GM18858 (cell line): ENCODE measurements around the gene MOSMO.

ENCODE experiments used
- ATAC-seq: cut with Tn5 transposase; IDR thresholded peaks from one replicate; pipeline ENCODE4 v1.9.1; 2021; ENCODE audit not compliant: unreplicated experiment

MOSMO gene

DNA sequence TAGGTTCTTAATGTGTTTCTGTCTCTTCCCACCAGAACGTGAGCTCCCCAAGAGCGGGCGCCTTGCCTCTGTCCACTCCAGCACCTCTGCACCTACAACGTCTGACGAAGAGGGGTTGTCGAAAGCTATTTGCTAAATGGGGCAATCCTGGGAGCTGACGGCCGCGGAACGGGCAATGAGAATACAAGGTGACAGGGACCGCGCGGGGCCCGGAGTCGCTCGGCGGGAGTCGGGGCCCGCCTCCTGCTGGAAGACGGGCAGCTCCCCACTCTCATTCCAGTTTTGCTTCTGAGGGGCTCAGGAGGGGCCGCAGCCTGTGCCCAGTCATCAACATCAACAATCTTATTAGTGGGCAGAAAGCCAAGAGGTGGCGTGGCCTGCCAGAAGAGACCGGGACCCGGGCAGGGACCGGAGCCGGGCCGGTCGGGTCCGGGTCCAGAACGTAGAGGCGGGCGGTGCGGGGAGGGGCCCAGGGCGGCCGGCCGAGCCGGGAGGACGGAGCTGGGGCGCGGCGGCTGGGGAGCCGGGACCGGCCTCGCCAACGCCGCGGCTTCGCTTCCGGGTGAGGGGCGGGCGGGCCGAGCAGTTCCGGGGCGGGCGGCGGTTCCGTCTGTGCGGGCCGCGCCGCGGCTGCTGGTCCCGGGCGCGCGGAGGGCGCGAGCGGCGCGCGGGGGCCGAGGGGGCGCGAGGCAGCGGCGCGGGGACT, at the start of gene MOSMO:
Gene MOSMO (plus strand): TSS at position 603 of the 706 bp plus-strand sequence. CDS start 191 bp downstream, outside the sequence.
- ATAC-seq, result no peak

DNA sequence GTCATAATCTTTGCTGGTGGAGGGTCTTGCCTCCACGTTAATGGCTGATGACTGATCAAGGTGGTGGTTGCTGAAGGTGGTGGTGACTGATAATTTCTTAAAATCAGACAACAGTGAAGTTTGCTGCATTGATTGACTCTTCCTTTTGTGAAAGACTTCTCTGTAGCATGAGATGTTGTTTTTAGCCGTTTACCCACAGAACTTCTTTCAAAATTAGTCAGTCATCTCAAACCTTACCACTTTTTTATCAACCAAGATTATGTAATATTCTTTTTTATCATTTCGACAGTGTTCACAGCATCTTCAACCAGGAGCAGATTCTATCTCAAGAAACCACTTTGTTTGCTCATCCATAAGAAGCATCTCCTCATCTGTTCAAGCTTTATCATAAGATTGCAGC, 48.9 kb upstream of the MOSMO start:
- no peak for ATAC-seq

DNA sequence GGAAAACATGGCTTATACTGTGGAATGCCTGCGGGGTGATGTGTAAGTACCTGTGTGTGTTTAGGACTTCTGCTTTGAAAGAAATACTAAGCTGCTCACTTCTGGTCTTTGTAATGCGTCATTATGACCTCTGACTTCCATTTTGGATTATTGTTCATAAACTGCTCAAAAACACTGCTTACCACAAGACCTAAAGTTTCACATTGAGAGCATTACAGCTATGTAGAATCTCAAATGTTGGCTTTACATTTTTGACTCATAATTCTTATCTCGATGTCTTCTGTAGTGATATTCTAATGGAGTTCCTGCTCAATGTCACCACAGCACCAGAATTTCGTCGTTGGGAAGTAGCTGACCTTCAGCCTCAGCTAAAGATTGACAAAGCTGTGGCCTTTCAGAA, 45.4 kb upstream of the MOSMO start:
- no peak for ATAC-seq

DNA sequence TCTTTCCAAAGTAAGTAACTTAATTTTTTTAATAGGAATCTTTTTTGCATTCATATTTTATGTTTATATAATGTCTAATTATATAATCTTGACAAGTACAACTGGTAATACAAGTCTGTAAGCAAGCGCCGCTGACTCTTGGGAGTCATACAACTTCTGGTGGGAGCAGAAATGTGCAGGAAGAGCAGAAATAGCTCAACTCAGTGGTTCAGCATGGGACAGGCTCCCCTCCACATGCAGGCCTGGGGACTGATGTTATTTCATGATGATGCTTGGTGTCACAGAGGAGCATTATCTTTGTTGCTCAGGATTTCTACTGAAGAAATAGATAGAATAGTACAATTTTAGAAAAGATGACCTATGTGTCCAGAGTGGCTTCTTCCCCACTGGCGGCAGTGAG, 44.0 kb upstream of the MOSMO start:
- no peak for ATAC-seq

DNA sequence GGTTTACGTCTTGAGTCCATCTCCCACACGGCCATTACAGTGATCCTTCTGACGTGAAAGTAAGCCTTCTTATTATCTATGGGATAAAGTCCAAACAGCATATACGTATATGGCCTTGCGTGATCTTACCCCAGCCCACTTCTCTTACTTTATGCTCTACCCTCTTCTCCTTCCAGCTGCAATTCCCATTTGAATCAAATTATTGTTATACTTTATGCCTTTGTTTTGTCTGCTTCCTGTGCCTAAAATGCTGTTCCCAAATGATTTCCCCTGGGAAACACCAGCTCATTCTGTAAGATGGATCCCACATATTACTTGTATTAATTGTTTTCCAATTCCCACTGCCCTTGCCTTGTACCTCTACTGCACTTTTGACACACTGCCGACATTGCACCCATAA, 43.6 kb upstream of the MOSMO start:
- no peak for ATAC-seq

DNA sequence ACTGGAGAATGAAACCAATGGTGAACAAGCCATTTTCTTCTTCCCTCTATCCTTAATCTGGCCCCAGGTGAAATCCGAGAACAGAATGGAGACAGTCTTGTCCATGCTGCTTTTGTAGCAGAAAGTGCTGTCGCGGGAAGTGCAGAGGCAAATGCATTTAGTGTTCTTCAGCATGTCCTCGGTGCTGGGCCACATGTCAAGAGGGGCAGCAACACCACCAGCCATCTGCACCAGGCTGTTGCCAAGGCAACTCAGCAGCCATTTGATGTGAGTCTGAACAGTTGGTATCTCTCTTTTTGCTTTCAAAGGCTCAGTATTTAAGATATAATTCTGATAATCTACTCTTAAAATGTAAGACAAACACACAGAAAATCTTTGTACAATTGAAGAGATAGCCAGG, 36.1 kb upstream of the MOSMO start:
- no peak for ATAC-seq

DNA sequence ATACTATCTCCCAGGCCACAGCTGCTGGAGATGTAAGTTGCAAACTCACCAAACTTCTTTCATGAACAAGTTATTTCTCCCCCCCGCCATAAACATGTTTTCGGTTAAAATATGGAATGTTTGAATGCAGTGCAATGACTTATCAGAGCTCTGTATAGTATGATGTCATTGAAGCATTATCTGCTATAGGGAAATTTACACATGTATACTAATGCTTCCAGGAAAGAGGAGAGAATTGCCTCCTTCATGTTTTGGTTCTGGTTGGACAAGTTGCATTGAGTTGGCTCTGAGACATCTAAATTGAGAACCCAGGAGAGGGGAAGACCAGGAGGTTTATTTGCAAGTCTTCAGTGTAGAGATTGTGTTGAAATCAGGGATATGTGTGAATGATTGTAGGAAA, 34.0 kb upstream of the MOSMO start:
- ATAC-seq, result no peak

DNA sequence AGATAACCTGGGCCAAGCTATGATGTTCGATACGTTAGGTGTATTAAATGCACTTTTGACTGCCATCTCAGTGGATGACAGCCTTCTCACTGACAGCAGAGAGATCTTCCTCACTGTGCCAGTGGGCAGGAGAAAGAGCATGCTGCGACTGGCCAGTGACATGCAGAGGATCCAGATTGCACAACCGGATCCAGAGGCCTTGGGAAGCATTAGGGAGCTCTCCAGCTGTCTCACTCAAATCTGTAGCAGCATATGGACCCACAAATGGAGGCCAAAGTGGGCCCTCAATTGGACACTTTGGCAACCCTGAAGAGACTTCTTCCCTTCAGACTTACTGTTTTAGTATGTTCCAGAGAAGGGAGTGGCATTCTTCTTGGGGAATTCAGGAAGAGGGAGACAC, 27.9 kb upstream of the MOSMO start:
- ATAC-seq, result no peak

DNA sequence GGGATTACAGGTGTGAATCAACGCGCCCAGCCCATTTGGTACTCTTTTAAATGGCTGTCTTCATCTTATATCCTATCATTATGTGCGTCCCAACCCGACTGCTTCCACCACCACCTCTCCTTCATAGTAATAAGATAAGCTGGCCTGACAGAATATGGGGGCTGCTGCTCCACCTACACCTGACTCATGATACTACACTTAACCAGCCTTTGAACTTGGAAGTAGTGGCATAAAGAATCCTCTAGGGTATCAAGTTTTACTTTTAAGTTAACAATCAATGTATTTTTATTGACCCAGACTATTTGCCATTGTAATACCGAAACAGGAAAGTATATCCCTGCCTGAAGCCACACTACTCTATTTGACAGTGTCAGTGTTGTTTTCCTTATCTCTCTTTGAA, 25.8 kb upstream of the MOSMO start:
- no peak for ATAC-seq

DNA sequence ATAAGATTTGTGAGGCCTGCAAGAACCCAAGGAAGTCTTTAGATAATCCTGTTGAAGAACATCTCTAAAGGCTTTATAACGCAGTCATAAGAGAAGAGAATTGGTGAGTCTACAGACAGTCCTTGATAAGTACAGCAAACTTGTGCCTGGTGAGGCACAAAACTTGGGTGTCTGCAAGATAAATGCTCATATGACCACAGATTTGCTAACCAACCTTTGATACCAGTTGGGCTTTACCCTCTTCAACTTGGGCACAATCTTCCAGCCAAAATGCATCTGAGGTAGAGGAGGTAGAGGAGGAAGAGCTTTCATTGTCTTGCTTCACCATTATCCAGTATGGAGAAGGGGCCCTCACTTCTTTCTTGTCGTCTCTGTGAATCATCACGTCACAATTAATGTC, 23.8 kb upstream of the MOSMO start:
- ATAC-seq, result no peak

DNA sequence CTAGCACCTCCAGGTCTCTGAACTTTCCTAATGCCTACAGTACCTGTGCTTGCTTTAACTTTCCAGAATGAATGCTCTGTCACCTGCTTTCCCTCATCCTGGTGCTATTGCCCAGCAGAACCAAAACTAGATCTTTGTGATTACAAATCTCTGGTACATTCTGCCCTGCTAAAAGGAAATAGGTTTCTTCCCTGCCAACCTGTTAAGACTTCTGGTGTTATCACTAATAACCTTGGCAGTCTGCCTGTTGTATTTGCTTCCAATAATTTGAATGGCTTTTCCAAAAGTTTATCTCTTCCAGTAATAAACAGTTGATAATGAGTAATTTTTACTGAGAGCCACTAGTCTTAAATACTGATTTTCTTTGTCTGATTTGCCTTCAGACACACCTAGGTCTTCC, 22.4 kb upstream of the MOSMO start:
- no peak for ATAC-seq

DNA sequence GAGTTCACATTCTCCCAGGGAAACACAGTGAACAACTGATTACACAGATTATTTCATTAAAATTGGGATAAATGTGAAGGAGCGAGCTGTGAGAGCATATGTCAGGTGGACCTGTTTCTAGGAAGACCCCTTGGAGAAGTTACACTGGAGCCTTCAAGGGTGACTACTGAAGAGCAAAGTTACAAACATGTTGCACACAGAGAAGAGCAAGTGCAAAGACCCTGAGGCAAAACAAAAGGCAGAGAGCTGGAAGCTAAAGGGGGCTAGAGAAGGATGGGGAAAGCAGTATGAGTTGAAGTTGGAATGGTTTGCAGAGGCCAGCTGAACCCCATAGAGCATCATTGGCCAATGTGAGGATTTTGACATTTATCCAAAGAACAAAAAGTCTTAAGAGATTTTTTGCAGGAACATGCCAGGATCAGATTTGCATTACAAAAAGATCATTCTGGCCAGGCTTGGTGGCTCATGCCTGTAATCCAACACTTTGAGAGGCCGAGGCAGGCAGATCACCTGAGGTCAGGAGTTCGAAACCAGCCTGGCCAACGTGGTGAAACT, 21.1 kb upstream of the MOSMO start:
- ATAC-seq, result no peak

DNA sequence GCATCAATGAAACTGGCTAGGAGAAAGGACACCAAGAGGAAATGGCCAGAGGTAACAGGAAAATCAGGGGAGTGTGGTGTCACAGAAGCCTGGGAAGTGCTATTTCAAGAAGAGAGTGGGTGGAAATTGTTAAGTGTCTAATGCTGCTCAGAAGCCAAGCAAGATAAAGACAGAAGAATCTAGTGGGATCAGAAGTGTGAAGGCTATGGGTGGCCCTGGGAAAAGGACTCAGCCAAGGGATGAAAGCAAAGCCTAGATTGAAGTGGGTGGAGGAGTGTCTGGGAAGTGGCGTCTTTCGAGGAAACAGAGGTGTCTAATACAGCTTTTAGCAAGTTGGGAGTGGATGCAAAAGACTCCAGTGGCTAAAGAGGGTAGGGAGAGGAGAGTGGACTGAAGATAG, 20.4 kb upstream of the MOSMO start:
- no peak for ATAC-seq

DNA sequence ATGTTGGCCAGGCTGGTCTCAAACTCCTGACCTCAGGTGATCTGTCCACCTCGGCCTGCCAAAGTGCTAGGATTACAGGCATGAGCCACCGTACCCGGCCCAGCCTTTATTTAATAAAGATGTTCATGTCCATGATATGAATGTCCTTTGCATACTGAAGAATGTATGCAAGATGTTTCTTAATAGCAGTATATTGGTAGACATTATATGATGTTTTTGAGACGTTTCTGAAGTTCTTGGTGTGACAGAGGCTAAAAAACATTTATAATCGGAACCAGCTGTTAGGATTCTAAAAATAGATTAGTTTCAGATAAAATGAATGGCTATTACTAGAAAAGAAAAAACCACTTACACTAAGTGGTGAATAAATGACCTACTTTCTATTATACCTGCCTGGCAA, 18.8 kb upstream of the MOSMO start:
- no peak for ATAC-seq

DNA sequence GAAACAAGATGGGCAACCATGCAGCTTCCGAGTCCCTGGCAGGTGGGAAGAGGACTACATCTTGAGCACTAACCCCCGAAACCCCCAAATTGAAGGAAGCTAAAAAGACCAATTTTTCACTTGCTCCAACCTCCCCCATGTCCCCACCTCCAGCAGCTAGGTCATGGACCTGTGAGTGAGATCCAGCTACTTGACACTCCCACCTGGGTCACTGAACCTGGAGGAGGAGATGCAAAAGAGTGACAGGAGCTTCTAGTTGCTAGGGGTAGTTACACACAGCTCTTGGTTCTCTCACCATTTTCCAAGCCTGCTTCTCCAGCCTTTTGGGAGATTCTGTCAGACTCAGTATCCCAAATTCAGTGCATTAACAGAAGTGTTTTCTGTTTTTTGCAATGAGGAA, 18.2 kb upstream of the MOSMO start:
- no peak for ATAC-seq

DNA sequence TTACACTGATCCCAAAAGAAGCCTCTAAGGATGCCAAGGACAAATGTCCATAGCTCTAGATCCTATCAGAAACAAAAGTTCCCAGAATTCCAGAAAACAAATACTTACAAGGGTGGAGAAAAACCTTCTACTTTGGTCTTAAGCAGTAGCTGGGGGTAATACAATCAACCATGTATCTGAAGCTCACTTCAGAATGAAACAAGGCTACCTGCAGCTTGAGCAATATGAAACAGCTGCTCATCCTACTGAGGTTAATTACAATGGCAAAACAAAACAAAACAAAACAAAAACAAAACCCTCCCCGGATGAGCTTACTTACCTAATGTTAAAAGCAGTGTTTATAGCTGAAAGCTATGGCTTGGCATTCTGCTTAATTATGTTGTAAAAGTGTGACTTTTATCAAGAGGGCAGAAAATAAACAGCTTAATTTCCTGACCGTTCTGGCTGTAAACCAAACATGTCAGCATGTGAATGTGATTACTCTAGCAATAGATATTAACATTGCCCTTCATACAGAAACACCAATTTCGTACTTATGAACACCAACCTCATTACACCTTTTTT, 17.4 kb upstream of the MOSMO start:
- ATAC-seq, result no peak

DNA sequence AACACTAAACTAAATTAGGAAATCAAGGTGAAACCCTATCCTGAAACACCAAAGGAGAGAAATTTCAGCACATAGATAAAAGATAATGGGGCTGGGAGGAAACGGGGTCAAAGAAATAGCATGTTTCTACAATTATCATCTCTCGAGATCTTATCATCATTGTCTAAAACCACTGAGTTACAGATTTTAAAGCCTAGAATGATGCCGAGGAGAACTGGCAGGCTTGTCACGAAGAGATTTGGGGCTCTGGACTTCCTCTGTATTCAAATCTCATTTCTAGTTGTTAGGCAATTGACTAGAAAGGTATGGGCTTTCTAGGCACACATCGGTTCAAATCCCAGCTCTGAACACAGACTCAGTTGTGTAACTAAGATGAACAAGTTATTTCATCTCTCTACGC, 16.3 kb upstream of the MOSMO start:
- no peak for ATAC-seq

DNA sequence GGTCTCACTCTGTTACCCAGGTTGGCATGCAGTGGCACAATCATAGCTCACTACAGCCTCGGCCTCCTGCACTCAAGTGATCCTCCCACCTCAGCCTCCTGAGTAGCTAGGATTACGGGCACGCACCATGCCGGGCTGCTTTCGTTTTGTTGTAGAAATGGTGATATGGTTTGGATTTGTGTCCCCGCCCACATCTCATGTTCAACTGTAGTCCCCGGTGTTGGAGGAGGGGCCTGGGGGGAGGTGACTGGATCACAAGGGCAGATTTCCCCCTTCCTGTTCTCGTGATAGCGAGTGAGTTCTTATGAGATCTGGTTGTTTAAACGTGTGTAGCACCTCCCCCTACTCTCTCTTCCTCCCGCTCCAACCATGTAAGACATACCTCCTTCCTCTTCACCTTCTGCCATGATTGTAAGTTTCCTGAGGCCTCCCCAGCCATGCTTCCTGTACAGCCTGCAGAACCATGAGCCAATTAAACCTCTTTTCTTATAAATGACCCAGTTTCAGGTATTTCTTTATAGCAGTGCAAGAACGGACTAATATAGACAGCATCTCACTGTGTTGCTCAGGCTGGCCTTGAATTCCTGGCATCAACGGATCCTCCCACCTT, 12.9 kb upstream of the MOSMO start:
- no peak for ATAC-seq

DNA sequence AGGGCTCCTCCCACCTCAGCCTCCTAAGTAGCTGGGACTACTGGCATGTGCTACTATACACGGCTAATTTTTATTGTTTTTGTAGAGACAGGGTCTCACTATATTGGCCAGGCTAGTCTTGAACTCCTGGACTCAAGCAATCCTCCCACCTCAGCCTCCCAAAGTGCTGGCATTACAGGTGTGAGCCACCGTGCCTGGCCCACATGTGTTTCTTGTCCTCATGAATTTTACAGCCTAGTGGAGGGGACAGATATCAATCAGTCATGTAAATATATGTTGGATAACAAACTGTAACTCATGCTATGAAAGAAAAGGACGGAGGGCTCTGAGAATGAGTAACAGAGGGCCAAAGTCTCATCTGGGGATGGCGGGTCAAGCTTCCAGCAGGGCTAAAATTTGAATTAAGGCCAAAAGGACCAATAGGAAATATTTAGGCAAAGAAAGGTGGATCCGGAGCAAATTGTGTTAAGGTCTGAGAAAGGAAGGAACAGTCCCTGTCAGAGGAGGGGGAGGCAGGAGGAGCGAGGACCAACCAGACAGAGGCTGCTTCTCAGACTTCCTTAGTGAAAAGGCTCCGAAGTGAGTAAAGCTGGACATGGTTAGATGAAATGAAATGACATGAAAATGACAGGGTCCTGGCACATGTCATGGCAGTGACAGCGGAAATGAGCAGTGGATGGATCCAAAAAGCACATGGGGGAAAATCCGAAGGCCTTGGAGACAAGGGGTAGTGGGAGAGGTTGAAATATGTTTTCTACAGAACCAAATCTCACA, 10.8 kb upstream of the MOSMO start:
- no peak for ATAC-seq

DNA sequence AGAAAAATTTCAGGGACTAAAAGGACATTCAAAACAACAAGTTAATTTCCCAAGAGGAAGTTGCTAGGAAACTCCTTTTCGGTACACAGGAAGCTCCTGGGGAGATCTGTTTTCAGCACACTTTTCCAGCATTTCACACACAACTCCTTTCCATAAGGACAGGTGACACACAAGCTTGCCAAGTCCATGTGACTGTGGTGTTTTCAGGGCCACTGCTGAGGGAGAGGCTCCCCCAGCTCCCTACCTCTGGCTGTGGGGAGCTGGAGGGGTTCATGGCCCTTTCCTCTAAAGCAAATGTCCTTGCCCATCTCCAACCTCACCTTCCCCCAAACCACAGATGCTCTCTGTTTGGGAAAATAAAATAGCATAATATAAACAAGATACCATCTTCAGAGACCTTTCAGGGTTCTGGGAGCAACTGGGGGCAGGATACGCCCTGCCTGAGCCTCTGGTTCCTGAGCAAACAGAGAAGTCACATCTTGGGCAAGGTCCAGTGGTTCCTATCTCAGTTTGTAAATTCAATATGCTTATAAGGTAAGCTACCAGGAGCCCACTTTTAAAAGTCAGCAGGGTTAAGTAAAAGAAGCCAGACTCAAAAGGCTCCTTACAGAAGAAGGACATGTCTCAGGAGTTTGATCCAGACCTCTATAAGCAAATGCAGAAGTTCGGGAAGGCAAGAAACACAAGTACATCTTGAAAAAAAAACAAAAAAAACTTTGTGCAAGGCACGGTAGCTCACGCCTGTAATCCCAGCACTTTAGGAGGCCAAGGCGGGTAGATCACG, 10.0 kb upstream of the MOSMO start:
- ATAC-seq, result no peak

DNA sequence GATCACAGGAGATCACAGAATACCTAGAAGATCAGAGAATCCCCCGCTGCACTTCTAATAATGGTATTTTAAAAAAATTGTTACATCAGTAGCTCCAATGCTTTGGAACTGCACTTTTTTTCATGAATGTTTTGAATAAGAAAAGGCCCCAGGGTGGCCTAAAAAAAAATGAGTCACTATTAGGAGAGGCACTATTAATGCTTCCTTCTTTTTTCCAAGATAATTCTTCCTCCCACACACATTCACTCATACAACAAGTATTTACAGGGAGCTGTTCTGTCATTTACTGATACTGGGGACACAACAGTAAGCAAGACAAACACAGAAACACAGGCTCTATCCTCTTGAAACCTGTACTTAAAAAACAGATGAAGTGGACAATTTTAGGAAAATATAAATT, 6.3 kb upstream of the MOSMO start:
- no peak for ATAC-seq
